SK-N-SH (cell line): Measurements from ENCODE around the gene ATP13A4. TPM values are rescaled to one million over a fixed set of nuclear protein-coding genes. Genes with fewer than 3 reads are reported as not detected.

Experiments
- CTCF ChIA-PET: fragments of 300-600, 350-600 bp; formaldehyde crosslinking; extraction: SDS; loops from one replicate; lab custom pipeline; 2021; lab: Yijun Ruan, JAX
- POLR2A ChIA-PET: fragments of 350-600 bp; sonication (Branson Sonifier 250); formaldehyde crosslinking; extraction: SDS; loops from one replicate; lab custom pipeline; 2020; ENCODE audit warnings: antibody characterized with exemption, inconsistent platforms; lab: Yijun Ruan, JAX
- DNase-seq: peaks from one replicate; pipeline ENCODE4 v3.0.0; 2012
- H2AFZ ChIP-seq: fragments of 200-600 bp; sonication (generic); 2 replicates; pipeline ENCODE4 v1.8.1; 2016; ENCODE audit warnings: antibody characterized with exemption, mild to moderate bottlenecking, low read depth
- H3F3A ChIP-seq: fragments of 200-600 bp; sonication (generic); replicated peaks from 2 replicates; pipeline ENCODE3; 2016; ENCODE audit warnings: antibody characterized with exemption, mild to moderate bottlenecking; ENCODE audit not compliant: insufficient read depth
- H3K27ac ChIP-seq, 2 experiments: fragments of 200-500 bp in 1 of 2; fragments of 200-600 bp in 1 of 2; sonication (Bioruptor generic) in 1 of 2; sonication (generic), shearing (Covaris generic) in 1 of 2; 2 replicates each; pipeline versions ENCODE4 v1.5.1 to v1.6.1; 2014 to 2016; ENCODE audit warnings: low read depth in 2 of 2, inconsistent platforms in 1 of 2, low read length in 1 of 2, mild to moderate bottlenecking in 1 of 2, mixed read lengths in 1 of 2
- H3K27me3 ChIP-seq: fragments of 200-600 bp; sonication (generic), shearing (Covaris generic); 2 replicates; pipeline ENCODE4 v1.6.1; 2016; ENCODE audit warnings: mixed run types; ENCODE audit not compliant: insufficient read depth
- H3K36me3 ChIP-seq, 2 experiments: fragments of 200-500 bp in 1 of 2; fragments of 200-600 bp in 1 of 2; sonication (Bioruptor generic) in 1 of 2; sonication (generic) in 1 of 2; replicated peaks in 1 of 2; 2 replicates each; pipeline versions ENCODE3 to v1.5.1; 2014 to 2016; ENCODE audit warnings: low read length in 1 of 2, mild to moderate bottlenecking in 1 of 2; ENCODE audit not compliant: insufficient read depth in 2 of 2, control insufficient read depth in 1 of 2
- H3K4me1 ChIP-seq, 2 experiments: fragments of 200-500 bp in 1 of 2; fragments of 200-600 bp in 1 of 2; sonication (Bioruptor generic) in 1 of 2; sonication (generic), shearing (Covaris generic) in 1 of 2; 2 replicates each; pipeline versions ENCODE4 v1.5.1 to v1.6.1; 2014 to 2016; ENCODE audit warnings: low read depth in 1 of 2, low read length in 1 of 2, mixed run types in 1 of 2; ENCODE audit not compliant: insufficient read depth in 2 of 2, control insufficient read depth in 1 of 2
- H3K4me2 ChIP-seq: fragments of 200-600 bp; sonication (generic), shearing (Covaris generic); 2 replicates; pipeline ENCODE4 v1.6.1; 2017; ENCODE audit warnings: mixed run types
- H3K4me3 ChIP-seq, 2 experiments: fragments of 200-500 bp in 1 of 2; fragments of 200-600 bp in 1 of 2; sonication (Bioruptor generic) in 1 of 2; sonication (generic), shearing (Covaris generic) in 1 of 2; 2 replicates each; pipeline versions ENCODE4 v1.5.1 to v1.8.1; 2014 to 2016; ENCODE audit warnings: low read depth in 2 of 2, inconsistent platforms in 1 of 2, low read length in 1 of 2, mild to moderate bottlenecking in 1 of 2, mixed read lengths in 1 of 2, moderate library complexity in 1 of 2
- H3K79me2 ChIP-seq: fragments of 200-600 bp; sonication (generic); 2 replicates; pipeline ENCODE4 v1.8.1; 2017; ENCODE audit warnings: mild to moderate bottlenecking; ENCODE audit not compliant: insufficient read depth
- H3K9ac ChIP-seq: fragments of 200-600 bp; sonication (generic); 2 replicates; pipeline ENCODE4 v1.6.1; 2017; ENCODE audit warnings: mixed run types
- H3K9me2 ChIP-seq: fragments of 200-600 bp; sonication (generic); 2 replicates; pipeline ENCODE4 v1.6.1; 2017; ENCODE audit warnings: mixed run types
- H3K9me3 ChIP-seq: fragments of 200-600 bp; sonication (generic); 2 replicates; pipeline ENCODE4 v1.6.1; 2017; ENCODE audit warnings: mixed run types, mild to moderate bottlenecking, moderate library complexity
- H4K20me1 ChIP-seq: fragments of 200-600 bp; sonication (generic); 2 replicates; pipeline ENCODE4 v1.6.1; 2017; ENCODE audit warnings: mild to moderate bottlenecking, mixed run types; ENCODE audit not compliant: insufficient read depth
- ELF1 ChIP-seq: IDR thresholded peaks from 2 replicates; pipeline ENCODE4 v1.4.0; 2012
- EZH2phosphoT487 ChIP-seq: fragments of 200-600 bp; sonication (generic); IDR thresholded peaks from 2 replicates; pipeline ENCODE4 v1.6.1; 2017; ENCODE audit warnings: low read depth, mixed run types, mild to moderate bottlenecking, antibody characterized with exemption, moderate library complexity, borderline replicate concordance
- FOXJ3 ChIP-seq: sonication (generic); formaldehyde crosslinking; IDR thresholded peaks from 2 replicates; pipeline ENCODE4 v1.5.1; 2020; ENCODE audit warnings: mild to moderate bottlenecking, missing genetic modification reagents
- GABPA ChIP-seq: IDR thresholded peaks from 2 replicates; pipeline ENCODE4 v1.4.0; 2012; ENCODE audit warnings: low read depth, mild to moderate bottlenecking
- GATA2 ChIP-seq: sonication (generic); formaldehyde crosslinking; IDR thresholded peaks from 2 replicates; pipeline ENCODE4 v1.5.0; 2020; ENCODE audit warnings: mild to moderate bottlenecking, missing genetic modification reagents
- JUND ChIP-seq: IDR thresholded peaks from 2 replicates; pipeline ENCODE4 v1.4.0; 2012
- MEF2A ChIP-seq: IDR thresholded peaks from 2 replicates; pipeline ENCODE4 v1.4.0; 2012; ENCODE audit warnings: low read depth, borderline replicate concordance
- MXI1 ChIP-seq: IDR thresholded peaks from 2 replicates; pipeline ENCODE4 v1.6.1; 2012; ENCODE audit warnings: mild to moderate bottlenecking, low read depth, low read length, improper control_type of control experiment
- NFIC ChIP-seq: IDR thresholded peaks from 2 replicates; pipeline ENCODE4 v1.4.0; 2012; ENCODE audit warnings: borderline replicate concordance
- PBX3 ChIP-seq: IDR thresholded peaks from 2 replicates; pipeline ENCODE4; 2012
- RCOR1 ChIP-seq: fragments of 150-350 bp; IDR thresholded peaks from 2 replicates; pipeline ENCODE4 v1.6.1; 2017; ENCODE audit warnings: antibody characterized with exemption, low read length
- REST ChIP-seq: IDR thresholded peaks from 2 replicates; pipeline ENCODE4 v1.6.1; 2012; ENCODE audit warnings: mild to moderate bottlenecking, low read depth, low read length, moderate library complexity
- SIN3A ChIP-seq: IDR thresholded peaks from 2 replicates; pipeline ENCODE4 v1.6.1; 2012; ENCODE audit warnings: low read depth, mild to moderate bottlenecking, low read length, moderate library complexity, borderline replicate concordance
- SMC3 ChIP-seq: IDR thresholded peaks from 2 replicates; pipeline ENCODE4 v1.6.1; 2012; ENCODE audit warnings: low read depth, low read length, improper control_type of control experiment
- TAF1 ChIP-seq: IDR thresholded peaks from 2 replicates; pipeline ENCODE4 v1.6.1; 2012; ENCODE audit warnings: low read depth, mild to moderate bottlenecking, low read length, moderate library complexity, borderline replicate concordance
- YY1 ChIP-seq: IDR thresholded peaks from 2 replicates; pipeline ENCODE4 v1.4.0; 2012; ENCODE audit warnings: low read depth, mild to moderate bottlenecking
- WGBS: methylation state at CpG from one replicate; pipeline ENCODE4 v1.1.6; 2017; ENCODE audit warnings: low lambda C conversion rate; 5-methylcytosine and 5-hydroxymethylcytosine counted together
- polyA plus RNA-seq, 3 experiments: library from polyadenylated mRNA; depleted of rRNA; stranded (reverse); fragments of >200 nt; gene quantifications; 2 replicates each; pipeline ENCODE4 v1.2.3, GENCODE V29; 2012

The ATP13A4 gene
- polyA plus RNA-seq, 1 of the 3 experiments (the other 2 are of a cell fraction): 0.02 TPM

- no peak overlapping the region for H3K9ac ChIP-seq
- CTCF ChIA-PET: no interaction called here
- TF ChIP-seq REST (no peak), MEF2A (no peak), ELF1 (no peak), MXI1 (no peak), YY1 (no peak), SMC3 (no peak)
- TF ChIP-seq, all 33 proteins: peak for 0
- H3K4me1 ChIP-seq: peaks cover 4 to 14% of the 10 kb centered on the region in 2 experiments; a peak in 3 of 4 replicates
- H2AFZ ChIP-seq: no peak overlapping the region
- peaks cover 10 to 34% of the 10 kb centered on the region in 2 experiments for H3K36me3 ChIP-seq
- H3K9me2 ChIP-seq: no peaks in the 10 kb centered on the region
- H3K9me3 ChIP-seq: no peaks in the 10 kb centered on the region
- 98% methylated on average over 2 of the region's 2 CpGs for WGBS
- no peak for DNase-seq
- no peak overlapping the region for H3K27ac ChIP-seq
- POLR2A ChIA-PET: no interaction called here
- no peaks in the 10 kb centered on the region for H3K27me3 ChIP-seq
- H3F3A ChIP-seq: no peaks in the 10 kb centered on the region
- no peak overlapping the region for H3K4me3 ChIP-seq
- H3K79me2 ChIP-seq: peaks cover 100% of the 10 kb centered on the region
- no peak overlapping the region for H3K4me2 ChIP-seq
- peaks cover 16% of the 10 kb centered on the region for H4K20me1 ChIP-seq
These were observed 43.5 kb upstream of the ATP13A4 start for GRCh38 chr3:193598202-193598601.

GRCh38 chr3:193595939-193596487 lies 41.3 kb upstream of the ATP13A4 start:
- Histone ChIP-seq H3K4me3 (no peak overlapping the region), H3K4me2 (no peak overlapping the region), H3K27ac (no peak overlapping the region), H2AFZ (no peak overlapping the region), H3K79me2 (peaks cover 79% of the 10 kb centered on the region), H3K9me2 (no peaks in the 10 kb centered on the region), H3F3A (no peaks in the 10 kb centered on the region), H3K9me3 (no peaks in the 10 kb centered on the region), H3K9ac (no peak overlapping the region), H3K36me3 (peaks cover 10 to 32% of the 10 kb centered on the region in 2 experiments), H3K27me3 (no peaks in the 10 kb centered on the region), H4K20me1 (peaks cover 6% of the 10 kb centered on the region), H3K4me1 (peaks cover 10 to 14% of the 10 kb centered on the region in 2 experiments; a peak in 3 of 4 replicates)
- ChIA-PET CTCF (no interaction called here), POLR2A (no interaction called here)
- WGBS: 98% methylated on average over 5 of the region's 5 CpGs
- DNase-seq: no peak
- no peak for TF ChIP-seq TAF1
- TF ChIP-seq GATA2 (CRISPR knock-in tag): no peak
- TF ChIP-seq PBX3: no peak
- TF ChIP-seq ELF1: no peak
- TF ChIP-seq EZH2phosphoT487: no peak
- no peak for TF ChIP-seq JUND
- no peak for TF ChIP-seq MEF2A
- no peak for TF ChIP-seq RCOR1
- TF ChIP-seq SIN3A: no peak
- no peak for TF ChIP-seq GABPA
- TF ChIP-seq FOXJ3 (CRISPR knock-in tag): no peak
- no peak for TF ChIP-seq NFIC
- TF ChIP-seq, all 33 proteins: peak for 0
